Naive thymus-derived CD8-positive, alpha-beta T cell (primary cell): ENCODE results near the gene KRT24. TPM values are rescaled to one million over a fixed set of nuclear protein-coding genes. Genes with fewer than 3 reads are reported as not detected.

ENCODE experiments used
- ATAC-seq, 2 donors: fragments of 150-1000 bp; cut with Tn5 transposase in 1 of 2; sonication (Bioruptor Pico), chemical (Tn5 transposase) in 1 of 2; 1 replicate in 1 of 2; 2 replicates in 1 of 2; pipeline ENCODE4 v1.10.0; 2021; ENCODE audit warnings: mild to moderate bottlenecking in 2 of 2, moderate library complexity in 2 of 2
- POLR2A ChIA-PET: fragments of 350-600 bp; sonication (Branson Sonifier 250); formaldehyde crosslinking; loops from one replicate; lab custom pipeline; 2021; ENCODE audit warnings: antibody characterized with exemption; lab: Charles Lee
- DNase-seq, 10 donors: peaks; one replicate each; pipeline versions ENCODE4 v3.0.0 to v3.0.0-alpha.2; 2020 to 2022
- H3K27ac Mint-ChIP-seq, 10 donors: one replicate each; pipeline ENCODE4 v1.8.0; 2020 to 2022; ENCODE audit warnings: mild to moderate bottlenecking in 10 of 10, mixed read lengths in 10 of 10, moderate library complexity in 4 of 10, inconsistent platforms in 1 of 10
- H3K27me3 Mint-ChIP-seq, 5 donors: one replicate each; pipeline ENCODE4 v1.8.0; 2021 to 2022; ENCODE audit warnings: mixed read lengths in 5 of 5
- H3K36me3 Mint-ChIP-seq, 3 donors: one replicate each; pipeline ENCODE4 v1.8.0; 2020 to 2022; ENCODE audit warnings: mixed read lengths in 3 of 3, mild to moderate bottlenecking in 2 of 3, inconsistent platforms in 1 of 3
- H3K4me1 Mint-ChIP-seq, 4 donors: one replicate each; pipeline ENCODE4 v1.8.0; 2021 to 2022; ENCODE audit warnings: mixed read lengths in 4 of 4
- H3K4me3 Mint-ChIP-seq, 10 donors: one replicate each; pipeline ENCODE4 v1.8.0; 2020 to 2022; ENCODE audit warnings: mild to moderate bottlenecking in 10 of 10, mixed read lengths in 10 of 10, moderate library complexity in 6 of 10, inconsistent platforms in 1 of 10
- H3K9me3 Mint-ChIP-seq, 9 donors: one replicate each; pipeline ENCODE4 v1.8.0; 2020 to 2022; ENCODE audit warnings: mixed read lengths in 9 of 9, mild to moderate bottlenecking in 3 of 9, inconsistent platforms in 1 of 9, moderate library complexity in 1 of 9
- polyA plus RNA-seq, 3 donors: library from polyadenylated mRNA; unstranded; fragments of 300-500 nt; fragmentation: Illumina TruSeq; gene quantifications; one replicate each; pipeline ENCODE4 v1.2.3, GENCODE V29; 2021
- total RNA-seq, 8 experiments: library from RNA in 2 of 8; stranded (reverse) in 2 of 8; gene quantifications; one replicate each; pipeline ENCODE4 v1.2.3 and lab custom pipeline; 2021 to 2026

The KRT24 gene
- total and polyA plus RNA-seq, 5 experiments from 2014 or later = not detected

GRCh38 chr17:40680998-40681397 is 22.6 kb downstream of the KRT24 start:
- Mint-ChIP-seq H3K27ac (no peak overlapping the region), H3K27me3 (peaks cover 11 to 46% (median 22%) of the 10 kb centered on the region in 5 donors), H3K4me1 (peaks cover 0 to 3% (median 0%) of the 10 kb centered on the region in 4 donors), H3K9me3 (no peaks in the 10 kb centered on the region), H3K4me3 (no peak overlapping the region), H3K36me3 (no peaks in the 10 kb centered on the region)
- ATAC-seq (no peak), DNase-seq (no peak)
- POLR2A ChIA-PET = no interaction called here

GRCh38 chr17:40679523-40679907 is 24.0 kb downstream of the KRT24 start:
- H3K36me3 Mint-ChIP-seq = no peaks in the 10 kb centered on the region

GRCh38 chr17:40678902-40679522 is 24.5 kb downstream of the KRT24 start:
- H3K27me3 Mint-ChIP-seq = peaks cover 12 to 57% (median 27%) of the 10 kb centered on the region in 5 donors
- no peak for ATAC-seq
- no peak for DNase-seq
- no peaks in the 10 kb centered on the region for H3K36me3 Mint-ChIP-seq
- H3K27ac Mint-ChIP-seq = no peak overlapping the region
- H3K4me1 Mint-ChIP-seq = peaks cover 0 to 3% (median 0%) of the 10 kb centered on the region in 4 donors
- POLR2A ChIA-PET = no interaction called here
- H3K9me3 Mint-ChIP-seq = no peaks in the 10 kb centered on the region
- no peak overlapping the region for H3K4me3 Mint-ChIP-seq

More at GRCh38 chr17:40679523-40679907, 24.0 kb downstream of the KRT24 start:
- no peak for DNase-seq
- H3K27ac Mint-ChIP-seq = no peak overlapping the region
- peaks cover 0 to 3% (median 0%) of the 10 kb centered on the region in 4 donors for H3K4me1 Mint-ChIP-seq
- H3K27me3 Mint-ChIP-seq = peaks cover 12 to 53% (median 27%) of the 10 kb centered on the region in 5 donors
- no peaks in the 10 kb centered on the region for H3K9me3 Mint-ChIP-seq
- POLR2A ChIA-PET = no interaction called here
- no peak for ATAC-seq
- H3K4me3 Mint-ChIP-seq = no peak overlapping the region

GRCh38 chr17:40675905-40676304 is 27.6 kb downstream of the KRT24 start:
- Mint-ChIP-seq H3K4me1 (peaks cover 0 to 3% (median 0%) of the 10 kb centered on the region in 4 donors), H3K9me3 (no peaks in the 10 kb centered on the region), H3K36me3 (no peaks in the 10 kb centered on the region), H3K4me3 (no peak overlapping the region), H3K27me3 (peaks cover 12 to 53% (median 15%) of the 10 kb centered on the region in 5 donors), H3K27ac (no peak overlapping the region)
- ATAC-seq (no peak), DNase-seq (no peak)
- POLR2A ChIA-PET = no interaction called here

GRCh38 chr17:40672654-40673053 is 30.9 kb downstream of the KRT24 start:
- no peaks in the 10 kb centered on the region for H3K4me1 Mint-ChIP-seq
- H3K27ac Mint-ChIP-seq = no peak overlapping the region
- peaks cover 4 to 41% (median 10%) of the 10 kb centered on the region in 5 donors for H3K27me3 Mint-ChIP-seq
- no peaks in the 10 kb centered on the region for H3K9me3 Mint-ChIP-seq
- POLR2A ChIA-PET = no interaction called here
- no peak overlapping the region for H3K4me3 Mint-ChIP-seq
- DNase-seq (no peak), ATAC-seq (no peak)
- no peaks in the 10 kb centered on the region for H3K36me3 Mint-ChIP-seq

GRCh38 chr17:40671282-40671681 is 32.3 kb downstream of the KRT24 start:
- no peak for ATAC-seq
- no peak overlapping the region for H3K4me3 Mint-ChIP-seq
- H3K27me3 Mint-ChIP-seq = peaks cover 0 to 37% (median 6%) of the 10 kb centered on the region in 5 donors
- no peak overlapping the region for H3K27ac Mint-ChIP-seq
- H3K9me3 Mint-ChIP-seq = no peaks in the 10 kb centered on the region
- POLR2A ChIA-PET = no interaction called here
- no peaks in the 10 kb centered on the region for H3K36me3 Mint-ChIP-seq
- no peaks in the 10 kb centered on the region for H3K4me1 Mint-ChIP-seq
- DNase-seq = no peak

- Mint-ChIP-seq H3K9me3 (no peaks in the 10 kb centered on the region), H3K36me3 (no peaks in the 10 kb centered on the region), H3K27ac (no peak overlapping the region), H3K4me3 (no peak overlapping the region), H3K27me3 (peaks cover 10 to 46% (median 21%) of the 10 kb centered on the region in 5 donors), H3K4me1 (peaks cover 0 to 7% (median 5%) of the 10 kb centered on the region in 4 donors)
- DNase-seq = no peak
- ATAC-seq = no peak
- POLR2A ChIA-PET = no interaction called here
These were observed 37.2 kb downstream of the KRT24 start for GRCh38 chr17:40666331-40666730.

GRCh38 chr17:40664582-40665333 is 38.8 kb downstream of the KRT24 start, which contains the start of gene KRT222:
TSS of gene KRT222 (minus strand) at chr17:40665177. CDS start at chr17:40665099, 78 bp downstream.
- ATAC-seq (peak in 1 of 2 donors; percentile 42), DNase-seq (no peak)
- Mint-ChIP-seq H3K4me3 (peak within 1 kb of the TSS; percentile 8 to 80 (median 46)), H3K27me3 (peaks cover 10 to 46% (median 22%) of the 10 kb centered on the region in 5 donors), H3K36me3 (no peaks in the 10 kb centered on the region), H3K27ac (peak within 1 kb of the TSS in 1 of 10 donors; percentile 63), H3K4me1 (peaks cover 4 to 13% (median 9%) of the 10 kb centered on the region in 4 donors), H3K9me3 (peaks cover 0 to 1% (median 0%) of the 10 kb centered on the region in 9 donors)
- POLR2A ChIA-PET = interaction anchor here (0.6 kb wide), 1 partner anchor 419 kb away, joined by 4 read pairs; no protein-coding TSS in a partner anchor

GRCh38 chr17:40663252-40663651 is 40.3 kb downstream of the KRT24 start:
- H3K9me3 Mint-ChIP-seq = peaks cover 0 to 2% (median 0%) of the 10 kb centered on the region in 9 donors
- peaks cover 10 to 49% (median 25%) of the 10 kb centered on the region in 5 donors for H3K27me3 Mint-ChIP-seq
- DNase-seq = no peak
- H3K36me3 Mint-ChIP-seq = no peaks in the 10 kb centered on the region
- peaks cover 5 to 17% (median 12%) of the 10 kb centered on the region in 4 donors for H3K4me1 Mint-ChIP-seq
- POLR2A ChIA-PET = no interaction called here
- no peak overlapping the region for H3K27ac Mint-ChIP-seq
- ATAC-seq = no peak
- no peak overlapping the region for H3K4me3 Mint-ChIP-seq

- peak overlapping the region in 2 of 10 donors; percentile 2 to 60 for H3K27ac Mint-ChIP-seq
- H3K4me1 Mint-ChIP-seq = peaks cover 5 to 14% (median 9%) of the 10 kb centered on the region in 4 donors
- H3K4me3 Mint-ChIP-seq = peak overlapping the region in 5 of 10 donors; percentile 21 to 44 (median 34)
- peaks cover 3 to 32% (median 14%) of the 10 kb centered on the region in 5 donors for H3K27me3 Mint-ChIP-seq
- POLR2A ChIA-PET = interaction anchor here (0.7 to 1.2 kb wide), 3 partner anchors 11 to 1205 kb away, joined by 4 to 5 read pairs (median 5); no protein-coding TSS in a partner anchor
- ATAC-seq (peak; percentile 59 to 78), DNase-seq (peak in 4 of 10 donors; percentile 4 to 39 (median 28))
- H3K36me3 Mint-ChIP-seq = no peaks in the 10 kb centered on the region
- peaks cover 0 to 2% (median 0%) of the 10 kb centered on the region in 9 donors for H3K9me3 Mint-ChIP-seq
These were observed 43.6 kb downstream of the KRT24 start for GRCh38 chr17:40659911-40660310.

GRCh38 chr17:40658396-40658795 is 45.2 kb downstream of the KRT24 start:
- POLR2A ChIA-PET = no interaction called here
- H3K27me3 Mint-ChIP-seq = peaks cover 0 to 23% (median 9%) of the 10 kb centered on the region in 5 donors
- H3K36me3 Mint-ChIP-seq = no peaks in the 10 kb centered on the region
- H3K27ac Mint-ChIP-seq = no peak overlapping the region
- DNase-seq (no peak), ATAC-seq (no peak)
- H3K4me1 Mint-ChIP-seq = peaks cover 3 to 10% (median 7%) of the 10 kb centered on the region in 4 donors
- no peak overlapping the region for H3K4me3 Mint-ChIP-seq
- peaks cover 0 to 2% (median 0%) of the 10 kb centered on the region in 9 donors for H3K9me3 Mint-ChIP-seq

- POLR2A ChIA-PET = no interaction called here
- peaks cover 6 to 19% (median 15%) of the 10 kb centered on the region in 4 donors for H3K4me1 Mint-ChIP-seq
- H3K9me3 Mint-ChIP-seq = no peaks in the 10 kb centered on the region
- ATAC-seq = no peak
- no peak for DNase-seq
- no peak overlapping the region for H3K4me3 Mint-ChIP-seq
- H3K27ac Mint-ChIP-seq = no peak overlapping the region
- no peaks in the 10 kb centered on the region for H3K27me3 Mint-ChIP-seq
- no peaks in the 10 kb centered on the region for H3K36me3 Mint-ChIP-seq
These were observed 51.6 kb downstream of the KRT24 start for GRCh38 chr17:40651939-40652338.
